Measurements from ENCODE around the gene SRRM5. TPM values are rescaled to one million over a fixed set of nuclear protein-coding genes. Genes with fewer than 3 reads are reported as not detected.

Gene SRRM5
- polyA plus RNA-seq, 2 of the 4 experiments (the other 2 are of a cell fraction), result 0.47 to 0.50 TPM

- FAIRE-seq, result no peak
- CTCF ChIA-PET, result interaction anchor here (0.6 to 3.8 kb wide), 4 partner anchors 11 to 98 kb away, joined by 3 to 28 read pairs (median 3); no protein-coding TSS in a partner anchor
These were observed 29.4 kb downstream of the SRRM5 start for GRCh38 chr19:43641333-43641732.

GRCh38 chr19:43642531-43642930 lies 30.6 kb downstream of the SRRM5 start:
- CTCF ChIA-PET, result interaction anchor here (0.6 to 3.8 kb wide), 8 partner anchors 10 to 387 kb away, joined by 3 to 28 read pairs (median 4); no protein-coding TSS in a partner anchor
- no peak overlapping the region for H3K4me3 ChIP-seq
- no peaks in the 10 kb centered on the region for H3K9me3 ChIP-seq
- no peak overlapping the region for H3K4me2 ChIP-seq
- POLR2A ChIA-PET, result no interaction called here
- H3K27ac ChIP-seq, result no peak overlapping the region
- DNase-seq (ENCODE audit: low read depth in 1 of 2, low spot score in 1 of 2) (no peak), FAIRE-seq (peak; percentile 28), ATAC-seq (no peak)
- peaks cover 6% of the 10 kb centered on the region for H3K4me1 ChIP-seq
- WGBS (ENCODE audit: missing lambda C conversion rate), result 35% methylated on average over 4 of the region's 4 CpGs
- TF ChIP-seq MAFK (IDR thresholded peaks at IDR 0.05; ENCODE audit: partially characterized antibody), result peak; percentile 99
- TF ChIP-seq TP53 (CRISPR knock-in tag; IDR thresholded peaks at IDR 0.05), result no peak

More at GRCh38 chr19:43641333-43641732, 29.4 kb downstream of the SRRM5 start:
- TF ChIP-seq RFX5 (IDR thresholded peaks at IDR 0.05) (no peak), RAD21 (conservative IDR thresholded peaks at IDR 0.05 in 1 of 2, IDR thresholded peaks at IDR 0.05 in 1 of 2) (no peak), FOXS1 (CRISPR knock-in tag; IDR thresholded peaks at IDR 0.05) (no peak), CBX8 (IDR thresholded peaks at IDR 0.05) (no peak), RARB (CRISPR knock-in tag; IDR thresholded peaks at IDR 0.05) (no peak), SMC3 (IDR thresholded peaks at IDR 0.05) (no peak), BHLHE40 (IDR thresholded peaks at IDR 0.05; ENCODE audit: low read depth, low read length) (no peak), FOSL2 (IDR thresholded peaks at IDR 0.05) (no peak), FOSL2 (CRISPR knock-in tag; IDR thresholded peaks at IDR 0.05) (no peak)
- H3K4me1 ChIP-seq, result peaks cover 6% of the 10 kb centered on the region
- DNase-seq (ENCODE audit: low read depth in 1 of 2, low spot score in 1 of 2), result peak in 1 of 2 experiments; percentile 47
- 90% methylated on average over 2 of the region's 2 CpGs for WGBS (ENCODE audit: missing lambda C conversion rate)
- POLR2A ChIA-PET, result no interaction called here
- no peak for ATAC-seq
- no peak overlapping the region for H3K4me3 ChIP-seq
- H3K9me3 ChIP-seq, result no peaks in the 10 kb centered on the region
- H3K4me2 ChIP-seq, result no peak overlapping the region
- no peak overlapping the region for H3K27ac ChIP-seq

GRCh38 chr19:43643326-43643725 lies 31.4 kb downstream of the SRRM5 start:
- Histone ChIP-seq H3K27ac (no peak overlapping the region), H3K4me2 (no peak overlapping the region), H3K9me3 (no peaks in the 10 kb centered on the region), H3K4me1 (peaks cover 6% of the 10 kb centered on the region), H3K4me3 (no peak overlapping the region)
- CTCF ChIA-PET, result interaction anchor here (1.5 to 3.8 kb wide), 4 partner anchors 9 to 123 kb away, joined by 3 to 28 read pairs (median 4); no protein-coding TSS in a partner anchor
- DNase-seq (ENCODE audit: low read depth in 1 of 2, low spot score in 1 of 2) (no peak), ATAC-seq (no peak), FAIRE-seq (no peak)
- TF ChIP-seq GATA3 (IDR thresholded peaks at IDR 0.05; ENCODE audit: borderline replicate concordance) (no peak), CTCF (IDR thresholded peaks at IDR 0.05) (no peak), CHD2 (IDR thresholded peaks at IDR 0.05; ENCODE audit: low read length, partially characterized antibody) (no peak), FOSB (CRISPR knock-in tag; IDR thresholded peaks at IDR 0.05) (no peak), MAZ (IDR thresholded peaks at IDR 0.05; ENCODE audit: borderline replicate concordance, low read depth, low read length) (no peak)
- WGBS (ENCODE audit: missing lambda C conversion rate), result 57% methylated on average over 3 of the region's 3 CpGs
- POLR2A ChIA-PET, result no interaction called here

GRCh38 chr19:43644181-43644580 lies 32.3 kb downstream of the SRRM5 start:
- POLR2A ChIA-PET, result no interaction called here
- WGBS (ENCODE audit: missing lambda C conversion rate), result 88% methylated on average over 13 of the region's 13 CpGs
- no peak for ATAC-seq
- TF ChIP-seq JUNB (IDR thresholded peaks at IDR 0.05) (no peak), PBX3 (IDR thresholded peaks at IDR 0.05) (no peak), EP300 (IDR thresholded peaks at IDR 0.05) (no peak), HOXB13 (CRISPR knock-in tag; IDR thresholded peaks at IDR 0.05; ENCODE audit: low read depth) (no peak), MYC (IDR thresholded peaks at IDR 0.05; ENCODE audit: borderline replicate concordance, low read length) (no peak), BHLHE40 (IDR thresholded peaks at IDR 0.05; ENCODE audit: low read depth, low read length) (no peak), ESRRA (IDR thresholded peaks at IDR 0.05; ENCODE audit: borderline replicate concordance, low read length) (no peak), RCOR1 (IDR thresholded peaks at IDR 0.05; ENCODE audit: low read depth, low read length) (no peak), HDAC2 (IDR thresholded peaks at IDR 0.05) (no peak), SREBF2 (IDR thresholded peaks at IDR 0.05) (no peak), CHD2 (IDR thresholded peaks at IDR 0.05; ENCODE audit: low read length, partially characterized antibody) (no peak), POLR2AphosphoS2 (conservative IDR thresholded peaks at IDR 0.05; ENCODE audit: low read length) (no peak), ATOH8 (CRISPR knock-in tag; IDR thresholded peaks at IDR 0.05; ENCODE audit: low read depth) (no peak), TFCP2L1 (CRISPR knock-in tag; IDR thresholded peaks at IDR 0.05) (no peak), NR3C1 (IDR thresholded peaks at IDR 0.05) (no peak)

More at GRCh38 chr19:43644181-43644580, 32.3 kb downstream of the SRRM5 start:
- DNase-seq (ENCODE audit: low read depth in 1 of 2, low spot score in 1 of 2) (no peak), FAIRE-seq (no peak)
- H3K4me2 ChIP-seq, result no peak overlapping the region
- CTCF ChIA-PET, result interaction anchor here (0.7 to 3.8 kb wide), 2 partner anchors 8 to 44 kb away, joined by 3 to 28 read pairs; no protein-coding TSS in a partner anchor
- H3K27ac ChIP-seq, result no peak overlapping the region
- H3K4me3 ChIP-seq, result no peak overlapping the region
- H3K9me3 ChIP-seq, result no peaks in the 10 kb centered on the region
- peaks cover 6% of the 10 kb centered on the region for H3K4me1 ChIP-seq

Measured in A549 (cell line).